Measurements from ENCODE around the gene HLA-DRA.

Gene HLA-DRA

GRCh38 chr6:32439602-32440214 lies at the start of gene HLA-DRA:
TSS of gene HLA-DRA (plus strand) at chr6:32439887. CDS start at chr6:32439951, 64 bp downstream.
- peak; percentile 87 for DNase-seq (ENCODE audit: low spot score)

- DNase-seq (ENCODE audit: low spot score) = no peak
These were observed 48.2 kb upstream of the HLA-DRA start for GRCh38 chr6:32391505-32391904.

GRCh38 chr6:32393665-32394420 lies 45.8 kb upstream of the HLA-DRA start:
- no peak for DNase-seq (ENCODE audit: low spot score)

GRCh38 chr6:32396028-32396427 lies 43.7 kb upstream of the HLA-DRA start:
- DNase-seq (ENCODE audit: low spot score) = no peak

GRCh38 chr6:32397252-32397920 lies 42.3 kb upstream of the HLA-DRA start:
- peak; percentile 65 for DNase-seq (ENCODE audit: low spot score)

GRCh38 chr6:32401284-32401963 lies 38.3 kb upstream of the HLA-DRA start:
- DNase-seq (ENCODE audit: low spot score) = no peak

- DNase-seq (ENCODE audit: low spot score) = no peak
These were observed 36.9 kb upstream of the HLA-DRA start for GRCh38 chr6:32402812-32403211.

GRCh38 chr6:32405656-32406055 lies 34.0 kb upstream of the HLA-DRA start:
- DNase-seq (ENCODE audit: low spot score) = no peak

GRCh38 chr6:32406197-32406596 lies 33.5 kb upstream of the HLA-DRA start:
- no peak for DNase-seq (ENCODE audit: low spot score)

GRCh38 chr6:32406857-32407256 lies 32.8 kb upstream of the HLA-DRA start, which contains the start of gene BTNL2:
TSS of gene BTNL2 (minus strand) at chr6:32407181. CDS start at chr6:32407123, 58 bp downstream.
- no peak for DNase-seq (ENCODE audit: low spot score)

- no peak for DNase-seq (ENCODE audit: low spot score)
These were observed 28.8 kb upstream of the HLA-DRA start for GRCh38 chr6:32410906-32411305.

GRCh38 chr6:32411566-32412327 lies 27.9 kb upstream of the HLA-DRA start:
- DNase-seq (ENCODE audit: low spot score) = no peak

GRCh38 chr6:32413427-32414047 lies 26.1 kb upstream of the HLA-DRA start:
- peak; percentile 74 for DNase-seq (ENCODE audit: low spot score)

GRCh38 chr6:32415521-32416019 lies 24.1 kb upstream of the HLA-DRA start:
- peak; percentile 69 for DNase-seq (ENCODE audit: low spot score)

GRCh38 chr6:32416036-32416435 lies 23.7 kb upstream of the HLA-DRA start:
- DNase-seq (ENCODE audit: low spot score) = no peak

GRCh38 chr6:32424589-32425300 lies 14.9 kb upstream of the HLA-DRA start:
- DNase-seq (ENCODE audit: low spot score) = no peak

- DNase-seq (ENCODE audit: low spot score) = no peak
These were observed 13.3 kb upstream of the HLA-DRA start for GRCh38 chr6:32426338-32426737.

- DNase-seq (ENCODE audit: low spot score) = no peak
These were observed 12.5 kb upstream of the HLA-DRA start for GRCh38 chr6:32427218-32427617.

GRCh38 chr6:32427934-32428474 lies 11.7 kb upstream of the HLA-DRA start:
- no peak for DNase-seq (ENCODE audit: low spot score)

GRCh38 chr6:32430179-32430578 lies 9.5 kb upstream of the HLA-DRA start:
- no peak for DNase-seq (ENCODE audit: low spot score)

All from germinal center (tissue), 1 donor.